GM21576 (cell line): ENCODE results near the gene GPATCH8.
"Not testable (repeated sequence)": the region's sequence is repeated elsewhere in the genome, so short reads cannot be mapped to it uniquely, and the experiment has no call there.

ENCODE experiments used
- ATAC-seq: cut with Tn5 transposase; IDR thresholded peaks from one replicate; pipeline ENCODE4 v1.9.1; 2021; ENCODE audit warnings: mild to moderate bottlenecking, moderate library complexity; ENCODE audit not compliant: unreplicated experiment

The GPATCH8 gene

DNA sequence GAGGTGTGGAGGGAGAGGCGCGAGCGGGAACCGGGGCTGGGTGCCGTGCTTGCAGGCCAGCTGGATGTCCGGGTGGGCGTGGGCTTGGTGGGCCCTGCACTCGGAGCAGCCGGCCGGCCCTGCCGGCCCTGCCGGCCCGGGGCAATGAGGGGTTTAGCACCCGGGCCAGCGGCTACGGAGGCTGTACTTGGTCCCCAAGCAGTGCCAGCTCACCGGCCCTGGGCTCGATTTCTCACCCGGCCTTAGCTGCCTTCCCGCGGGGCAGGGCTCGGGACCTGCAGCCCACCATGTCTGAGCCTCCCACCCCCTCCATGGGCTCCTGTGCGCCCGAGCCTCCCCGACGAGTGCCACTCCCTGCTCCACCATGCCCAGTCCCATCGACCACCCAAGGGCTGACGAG is 24.7 kb upstream of the GPATCH8 start:
- no peak for ATAC-seq

DNA sequence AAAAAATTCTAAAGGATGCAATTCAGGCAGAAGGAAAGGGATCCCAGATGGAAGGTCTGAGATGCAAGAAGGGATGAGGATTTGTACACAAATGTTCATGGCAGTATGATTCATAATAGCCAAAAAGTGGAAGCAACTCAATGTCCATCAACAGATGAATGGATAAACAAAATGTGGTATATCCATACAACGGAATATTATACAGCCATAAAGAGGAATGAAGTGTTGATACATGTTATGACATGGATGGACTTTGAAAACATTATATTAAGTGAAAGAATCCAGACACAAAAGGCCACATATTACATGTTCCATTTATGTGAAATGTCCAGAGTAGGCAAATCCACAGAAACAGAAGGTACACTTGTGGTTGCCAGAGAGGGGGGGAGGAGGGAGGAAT is 23.9 kb upstream of the GPATCH8 start:
- no peak for ATAC-seq

DNA sequence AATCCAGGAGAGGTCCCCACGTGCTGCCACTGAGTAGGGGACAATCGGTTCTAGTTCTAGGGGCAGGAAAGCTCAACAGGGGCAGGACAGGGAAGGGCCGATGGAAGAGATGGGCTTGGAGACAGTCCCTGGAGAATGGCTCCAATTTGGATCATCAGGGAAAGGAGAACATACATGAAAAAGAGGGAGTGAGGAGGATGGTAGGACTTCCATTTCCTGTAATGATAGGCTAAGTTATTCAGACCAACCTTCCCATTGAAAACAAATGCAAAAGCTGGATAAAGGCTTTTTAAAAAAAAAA is 20.4 kb upstream of the GPATCH8 start:
- no peak for ATAC-seq

DNA sequence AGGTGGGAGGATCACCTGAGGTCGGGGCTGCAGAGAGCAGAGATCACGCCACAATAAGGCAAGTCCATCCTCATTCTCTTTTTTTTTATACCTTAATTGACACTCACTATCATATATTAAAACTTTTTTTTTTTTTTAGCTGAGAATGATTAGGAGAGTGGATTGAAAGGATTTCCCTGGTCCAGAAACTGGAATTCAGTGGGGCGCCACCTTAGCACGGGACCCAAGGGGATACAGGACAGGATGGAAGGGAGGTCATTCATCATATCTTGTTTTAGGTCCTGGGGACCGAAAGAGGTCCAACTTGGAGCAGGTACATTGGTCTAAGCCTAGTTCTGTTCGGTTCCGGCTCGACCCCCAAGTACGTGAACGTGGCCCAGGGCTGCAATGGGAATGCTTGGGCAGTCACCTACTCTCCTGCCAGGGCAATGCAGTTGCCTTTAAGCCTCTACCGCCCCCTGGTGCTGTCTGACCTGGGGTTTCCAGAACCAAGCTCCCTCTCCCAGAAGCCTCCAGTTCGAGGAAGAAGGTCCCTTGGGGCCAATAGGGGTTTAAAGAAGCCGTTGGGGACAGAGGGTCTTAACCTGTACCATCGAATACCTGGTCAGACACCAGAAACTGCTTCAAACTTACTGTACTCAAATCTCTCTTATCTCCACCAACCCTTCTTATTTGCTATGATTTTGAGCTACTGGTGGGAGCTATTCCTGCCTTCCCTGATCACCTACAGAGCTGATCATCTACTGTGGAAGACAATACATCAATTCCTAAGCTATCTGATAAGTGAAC is 19.9 kb upstream of the GPATCH8 start:
- ATAC-seq = no peak

DNA sequence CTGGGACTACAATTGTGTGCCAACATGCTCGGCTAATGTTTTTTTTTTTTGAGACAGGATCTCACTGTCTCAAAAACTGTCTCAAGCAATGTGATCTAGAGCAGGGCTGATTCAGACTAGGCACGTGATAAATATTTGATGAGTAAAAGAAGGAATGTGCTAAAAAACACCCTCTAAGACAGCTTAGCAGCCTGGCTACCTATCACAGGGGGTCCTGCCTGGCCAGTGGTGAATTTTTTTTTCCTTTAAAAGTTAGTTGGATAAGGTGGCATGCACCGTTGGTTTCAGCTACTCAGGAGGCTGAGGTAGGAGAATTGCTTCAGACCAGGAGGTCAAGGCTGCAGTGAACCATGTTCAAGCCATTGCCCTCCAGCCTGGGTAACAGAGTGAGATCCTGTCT is 14.8 kb upstream of the GPATCH8 start:
- ATAC-seq = no peak

DNA sequence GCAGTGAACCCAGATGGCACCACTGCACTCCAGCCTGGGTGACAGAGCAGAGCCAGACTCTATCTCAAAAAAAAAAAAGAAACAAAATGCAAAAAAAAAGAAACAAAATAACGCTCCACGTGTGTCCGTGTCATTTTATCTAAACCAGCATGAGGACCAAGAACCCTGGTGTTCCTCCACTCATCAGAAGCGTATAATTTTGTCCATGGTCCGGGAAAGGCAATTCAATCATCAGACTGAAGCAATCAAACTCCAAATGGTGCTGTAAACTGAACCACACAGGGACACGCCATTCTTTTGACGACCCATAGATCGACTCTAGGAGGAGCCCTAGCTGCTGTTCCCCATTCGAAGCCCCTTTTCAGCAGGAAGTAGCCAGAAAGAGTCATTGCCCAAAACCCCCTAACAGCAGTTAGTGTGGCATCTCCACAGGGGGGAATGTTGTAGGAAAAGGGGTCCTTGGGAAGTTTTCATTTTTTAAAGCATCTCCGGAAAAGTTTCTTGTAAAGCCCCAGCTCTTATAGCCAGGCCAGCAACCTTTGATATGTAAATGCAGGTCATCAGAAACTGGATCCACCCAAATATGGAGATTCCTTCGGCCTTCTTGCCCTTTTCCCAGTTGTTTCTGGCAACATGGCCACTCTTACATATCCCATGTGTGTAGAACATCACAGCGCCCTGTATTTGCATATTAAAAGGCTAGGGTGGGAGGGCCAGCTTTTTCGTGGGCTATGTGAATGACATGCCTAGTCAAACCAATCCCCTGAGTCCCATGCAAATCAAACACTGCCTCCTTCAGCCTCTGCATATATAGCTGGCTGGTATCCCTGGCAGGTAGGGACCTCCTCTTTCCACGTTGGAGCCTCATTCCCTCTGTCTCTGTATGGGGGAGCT is 8.3 kb upstream of the GPATCH8 start:
- ATAC-seq = not testable (repeated sequence)

DNA sequence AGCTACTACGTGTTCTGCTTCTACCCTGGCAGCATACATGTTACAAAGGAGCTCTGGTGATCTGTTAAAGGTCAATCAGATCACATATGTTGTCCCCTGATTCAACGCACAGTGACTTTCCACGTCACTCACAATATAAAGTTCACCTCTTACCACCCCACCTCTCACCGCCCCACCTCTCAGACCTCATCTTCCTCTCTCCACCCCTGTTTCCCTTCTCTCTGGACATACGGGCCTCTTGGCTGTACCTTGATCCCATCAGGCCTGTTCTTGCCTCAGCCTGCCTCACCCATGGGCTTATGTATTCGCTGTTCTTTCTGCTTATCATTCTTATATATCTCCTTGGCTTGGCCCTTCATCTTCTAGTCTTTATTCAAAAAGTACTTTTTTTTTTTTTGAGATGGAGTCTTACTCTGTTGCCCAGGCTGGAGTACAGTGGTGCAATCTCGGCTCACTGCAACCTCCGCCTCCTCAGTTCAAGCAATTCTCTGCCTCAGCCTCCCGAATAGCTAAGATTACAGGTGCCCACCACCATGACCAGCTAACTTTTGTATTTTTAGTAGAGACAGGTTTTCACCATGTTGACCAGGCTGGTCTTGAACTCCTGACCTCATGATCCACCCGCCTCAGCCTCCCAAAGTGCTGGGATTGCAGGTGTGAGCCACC is 3.9 kb upstream of the GPATCH8 start:
- ATAC-seq = not testable (repeated sequence)

DNA sequence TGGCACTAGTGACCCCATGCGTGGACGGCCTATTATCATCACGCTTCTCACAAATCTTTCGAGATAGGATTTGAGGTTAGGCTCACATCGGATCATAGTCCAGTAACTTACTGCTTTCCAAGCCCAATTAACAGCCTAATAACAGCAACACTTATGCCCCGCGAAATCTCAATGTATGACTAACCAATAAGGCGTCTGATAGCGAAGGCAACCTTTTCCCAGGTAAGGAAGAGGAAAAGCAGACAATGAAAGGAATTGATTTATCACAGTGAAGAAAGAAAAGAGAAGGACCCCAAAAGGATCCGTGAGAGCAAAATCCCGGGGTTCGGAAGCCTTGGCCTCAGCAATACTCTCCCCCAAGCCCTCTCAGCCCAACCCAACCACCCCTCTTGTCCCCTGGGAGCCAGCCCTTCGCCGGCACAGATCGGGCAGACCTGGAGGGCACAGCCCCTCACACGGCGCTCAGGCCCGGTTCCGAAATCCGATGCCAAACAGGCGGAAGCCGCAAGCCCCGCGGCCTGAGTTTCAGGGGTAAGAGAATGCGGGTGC is 534 bp downstream of the GPATCH8 start:
- ATAC-seq = peak; percentile 17

DNA sequence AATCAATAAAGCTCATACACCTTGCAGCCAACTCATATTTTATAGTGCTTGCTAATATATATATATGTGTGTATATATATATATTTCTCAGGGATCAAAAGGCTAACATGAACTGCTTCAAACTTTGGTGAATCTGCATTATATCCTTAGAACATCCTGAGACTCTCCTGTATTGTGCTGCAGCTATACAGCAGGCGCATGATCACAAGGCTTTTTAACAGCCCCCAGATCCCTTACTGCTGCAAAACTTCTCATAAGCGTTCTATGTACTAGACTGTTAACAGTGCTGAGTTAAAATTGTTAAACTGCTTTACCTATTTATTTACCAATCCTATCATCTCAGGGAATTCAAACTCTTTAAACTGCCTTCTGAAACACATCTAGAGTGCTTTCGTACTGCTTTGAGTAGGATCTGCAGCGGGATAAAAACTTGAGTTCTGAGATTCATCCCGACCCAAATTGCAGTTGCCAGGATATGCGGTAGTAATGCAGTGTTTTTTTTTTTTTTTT is 1.3 kb downstream of the GPATCH8 start:
- ATAC-seq = no peak

DNA sequence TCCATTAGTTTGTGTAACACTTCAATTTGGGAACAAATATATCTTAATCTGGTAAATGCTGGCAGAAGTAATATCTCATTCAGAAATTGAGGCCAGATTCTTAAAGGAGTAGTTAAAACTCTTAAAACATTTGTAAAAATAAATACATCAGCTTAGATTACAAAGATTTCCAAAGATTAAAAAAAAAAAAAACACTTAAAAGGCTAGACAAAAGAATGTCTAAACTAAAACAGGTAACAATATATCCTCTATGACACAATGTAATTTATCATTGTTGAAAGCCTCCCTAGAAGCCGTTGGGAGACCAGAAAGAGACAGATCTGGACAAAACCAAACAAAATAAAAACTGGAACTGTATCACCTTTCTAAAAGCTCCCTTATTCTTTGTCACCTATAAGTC is 3.5 kb downstream of the GPATCH8 start:
- ATAC-seq = no peak

DNA sequence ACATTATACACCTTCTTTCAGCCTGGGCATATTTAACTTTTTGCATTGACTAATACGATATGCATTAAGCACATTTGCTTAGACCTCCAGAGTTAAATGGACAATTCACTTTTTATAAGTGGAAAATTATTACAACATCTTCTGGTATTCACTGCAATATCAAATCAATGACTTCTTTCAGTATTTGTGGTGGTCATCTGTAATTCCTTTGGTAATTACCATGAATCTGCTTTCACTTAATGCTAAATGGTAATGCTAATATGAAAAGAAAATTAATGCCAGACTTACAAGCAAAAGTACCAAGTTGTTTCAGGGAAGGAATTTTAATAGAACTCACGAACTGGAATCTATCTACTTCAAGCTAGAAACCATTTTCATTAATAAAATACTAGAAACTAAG is 6.4 kb downstream of the GPATCH8 start:
- ATAC-seq = no peak

DNA sequence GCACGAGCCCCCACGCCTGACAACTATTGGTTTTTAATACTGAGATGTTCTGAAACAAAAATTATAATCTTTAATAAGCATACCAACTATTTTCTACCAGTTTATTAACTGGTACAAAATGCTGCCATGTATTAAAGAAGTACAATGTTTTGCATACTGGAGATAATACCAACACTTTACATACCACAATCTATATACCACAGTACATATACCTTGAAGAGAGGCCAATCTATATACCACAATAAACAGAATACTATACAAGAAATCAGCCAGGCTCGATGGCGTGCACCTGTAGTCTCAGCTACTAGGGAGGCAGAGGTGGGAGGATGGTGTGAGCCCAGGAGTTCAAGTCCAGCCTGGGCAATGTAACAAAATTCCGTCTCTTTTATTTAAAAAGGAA is 9.9 kb downstream of the GPATCH8 start:
- no peak for ATAC-seq

DNA sequence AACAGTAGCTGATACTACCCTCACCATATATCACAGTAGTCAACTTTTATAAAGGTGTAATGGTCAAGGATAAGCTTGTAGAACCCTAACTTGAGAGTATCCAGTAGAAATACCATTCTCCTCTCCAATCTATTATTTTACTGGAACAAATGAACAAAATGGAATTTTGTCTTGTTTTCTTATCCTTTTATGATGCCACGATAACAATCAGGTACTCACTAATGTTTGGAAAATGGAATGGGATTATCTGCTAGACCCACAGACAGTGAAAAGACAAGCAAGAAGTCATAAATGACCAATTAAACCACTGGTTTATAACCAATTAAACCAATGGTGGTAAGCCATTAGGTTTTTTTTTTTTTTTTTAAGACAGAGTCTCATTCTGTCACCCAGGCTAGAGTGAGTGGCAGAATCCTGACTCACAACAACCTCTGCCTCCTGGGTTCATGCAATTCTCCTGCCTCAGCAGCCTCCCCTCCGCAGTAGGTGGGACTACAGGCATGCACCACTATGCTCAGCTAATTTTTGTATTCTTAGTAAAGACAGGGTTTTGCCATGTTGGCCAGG is 10.4 kb downstream of the GPATCH8 start:
- no peak for ATAC-seq

DNA sequence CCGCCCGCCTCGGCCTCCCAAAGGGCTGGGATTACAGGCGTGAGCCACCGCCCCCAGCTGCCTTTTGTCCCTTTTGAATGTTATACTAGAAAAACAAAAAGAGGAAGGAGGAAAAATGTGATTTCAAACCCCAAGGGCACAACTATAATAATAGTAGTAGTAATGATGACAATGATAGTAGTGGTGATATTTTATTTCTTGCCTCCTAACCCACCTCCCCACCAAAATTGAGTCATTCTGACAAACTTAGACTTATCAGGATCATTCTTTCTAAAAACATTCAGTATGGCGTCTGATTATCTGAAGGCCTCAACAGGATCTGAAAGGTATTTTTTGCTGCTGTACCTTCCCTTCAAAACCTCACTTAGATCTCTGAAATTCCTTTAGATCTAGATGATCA is 13.6 kb downstream of the GPATCH8 start:
- no peak for ATAC-seq

DNA sequence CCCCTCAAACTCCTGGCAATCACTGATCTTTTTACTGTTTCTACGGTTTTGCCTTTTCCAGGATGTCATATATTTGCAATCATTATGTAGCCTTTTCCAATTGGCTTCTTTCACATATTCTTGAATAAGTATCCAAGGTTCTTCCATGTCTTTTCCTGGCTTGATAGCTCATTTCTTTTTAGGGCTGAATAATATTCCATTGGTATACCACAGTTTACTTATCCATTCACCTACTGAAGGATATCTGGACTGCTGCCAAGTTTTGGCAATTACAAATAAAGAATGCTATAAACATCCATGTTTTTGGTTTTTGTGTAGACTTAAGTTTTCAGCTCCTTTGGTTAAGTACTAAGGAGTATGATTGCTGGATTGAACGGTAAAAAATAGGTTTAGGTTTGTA is 16.0 kb downstream of the GPATCH8 start:
- no peak for ATAC-seq

DNA sequence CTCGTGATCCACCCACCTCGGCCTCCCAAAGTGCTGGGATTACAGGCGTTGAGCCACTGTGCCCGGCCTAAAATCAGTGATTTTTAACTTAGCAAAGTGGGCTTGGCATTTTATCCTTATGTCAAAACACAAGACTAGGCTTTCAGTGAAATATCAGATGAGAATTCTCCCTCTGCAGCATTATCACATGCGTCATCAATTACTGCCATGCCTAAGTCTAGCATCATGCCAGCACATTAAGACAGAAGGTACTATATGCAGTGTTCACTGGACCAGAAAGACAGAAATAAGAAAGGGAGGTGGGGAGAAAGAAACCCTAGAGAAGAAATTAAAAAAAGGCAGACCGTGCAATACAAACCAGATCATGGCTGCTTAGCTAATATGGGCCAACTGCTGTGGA is 29.8 kb downstream of the GPATCH8 start:
- no peak for ATAC-seq

DNA sequence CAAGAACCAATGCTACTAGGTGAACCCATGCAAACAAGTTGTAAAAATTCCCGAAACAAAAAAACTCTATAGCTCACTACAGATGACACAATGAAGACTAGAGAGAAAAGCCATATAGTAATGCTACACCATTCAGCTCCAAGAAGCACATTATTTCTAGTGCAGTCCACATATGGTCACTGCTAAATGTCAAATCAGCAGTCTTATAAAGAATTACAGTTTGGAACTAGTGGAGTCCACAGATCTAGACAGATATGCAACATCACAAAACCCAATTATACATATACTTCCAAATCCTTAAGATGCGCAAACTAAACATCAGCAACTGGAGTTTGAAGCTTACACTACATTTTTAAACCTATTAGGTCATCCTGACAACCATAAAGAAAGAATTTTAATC is 33.5 kb downstream of the GPATCH8 start:
- no peak for ATAC-seq

DNA sequence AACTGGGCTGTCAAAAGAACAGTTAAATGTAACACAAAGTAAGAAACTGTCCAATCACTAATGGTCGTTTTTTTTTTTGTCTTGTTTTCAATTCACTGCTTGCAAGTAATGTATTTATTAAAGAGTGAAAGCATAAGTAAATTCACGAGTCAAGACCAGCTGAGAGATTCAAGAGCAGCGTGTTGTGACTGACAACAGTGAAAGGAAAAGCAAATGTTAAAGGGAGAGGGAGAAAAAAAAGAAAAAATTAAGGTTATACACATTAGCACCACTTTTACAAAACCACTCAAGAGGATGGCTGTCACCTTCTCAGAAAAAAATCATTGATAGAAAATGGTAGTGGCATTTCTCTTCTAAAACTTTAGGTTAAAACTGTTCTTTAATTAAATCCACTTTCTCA is 36.1 kb downstream of the GPATCH8 start:
- no peak for ATAC-seq

DNA sequence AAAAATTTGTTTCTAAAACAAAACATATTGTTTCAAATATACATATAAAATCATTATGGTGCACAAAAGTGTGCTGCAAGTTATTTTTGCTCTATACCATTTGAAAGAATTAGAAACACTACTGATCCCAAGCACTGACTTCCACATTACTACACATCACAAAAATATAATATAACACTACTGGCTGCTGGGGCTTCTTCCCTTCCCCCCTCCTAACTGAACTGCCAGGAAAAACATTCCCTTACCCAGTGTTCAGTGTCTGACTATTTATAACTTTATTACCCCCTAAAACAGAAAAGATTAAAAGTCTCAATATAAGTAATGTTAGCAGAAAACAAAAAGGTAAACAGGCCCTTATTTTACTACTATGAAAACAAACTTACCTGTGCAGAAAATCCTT is 36.9 kb downstream of the GPATCH8 start:
- ATAC-seq = no peak

DNA sequence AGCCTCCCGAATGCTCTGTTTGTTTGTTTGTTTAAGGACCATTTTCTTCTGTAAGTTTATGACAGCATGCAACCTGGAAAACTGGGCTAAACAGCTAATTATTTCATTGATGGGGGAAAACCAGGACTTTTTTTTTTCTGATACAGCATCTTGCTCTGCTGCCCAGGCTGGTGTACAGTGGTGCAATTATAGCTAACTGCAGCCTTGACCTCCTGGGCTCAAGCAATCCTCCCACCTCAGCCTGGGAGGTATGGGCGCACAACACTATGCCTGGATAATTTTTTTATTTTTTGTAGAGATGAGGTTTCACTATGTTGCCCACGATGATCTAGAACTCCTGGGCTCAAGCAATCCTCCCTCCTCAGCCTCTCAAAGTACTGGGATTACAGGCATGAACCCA is 37.3 kb downstream of the GPATCH8 start:
- no peak for ATAC-seq

DNA sequence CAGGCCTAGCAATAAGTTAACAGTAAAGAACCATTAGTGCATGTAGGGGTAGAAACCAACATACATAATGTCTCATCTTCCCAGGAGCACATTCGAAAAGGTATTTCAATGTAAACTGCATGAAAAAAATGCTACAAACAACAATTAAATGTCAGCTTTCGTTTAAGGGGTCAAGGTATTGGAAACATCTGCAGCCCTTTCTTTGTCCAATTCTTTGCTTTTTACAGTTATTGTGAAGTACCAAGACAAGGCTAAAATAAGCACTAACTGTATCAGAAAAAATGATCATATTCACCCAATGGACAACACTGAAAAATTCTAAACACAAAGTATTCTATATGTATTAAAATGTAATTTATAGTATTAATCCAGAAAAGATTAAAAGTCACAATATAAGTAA is 37.9 kb downstream of the GPATCH8 start:
- ATAC-seq = no peak
